Heart left ventricle (tissue), 13 donors: ENCODE measurements around the gene CEMIP2.

Source experiments
- CTCF ChIP-seq, 12 donors: fragments of 200-600 bp; sonication (generic) in 4 of 12; IDR thresholded peaks; one replicate each; pipeline versions ENCODE4 v1.5.0 to v1.8.0; 2018 to 2022; ENCODE audit warnings: antibody characterized with exemption in 12 of 12, mild to moderate bottlenecking in 5 of 12
- POLR2A ChIP-seq, 2 donors: fragments of 450-650 bp; IDR thresholded peaks; one replicate each; pipeline ENCODE4 v1.6.1; 2017; ENCODE audit warnings: antibody characterized with exemption in 2 of 2, mild to moderate bottlenecking in 2 of 2, moderate library complexity in 2 of 2
- donor health status: ischemic (EF 13 %, LVEDD 7.1; RV severe dilation, severe dysfunction).
- donor health status: DM: no; HTN: yes; CAD: no.
- donor health status: DM: no; HTN: no; CAD: no.
- donor health status: ischemic (EF 25% LVEDD 6.9; RV normal size, moderate dysfunction).
- donor health status: ischemic (EF 25% LVEDD 5.7; RV mildly dilated, moderate dysfunction).
- donor health status: ischemic (EF 35%, LVEDD 5.7; RV mildly dilated, moderate dysfunction).
- donor health status: nonischemic (EF 11% LVEDD 7.7; RV severe dilation, severe dysfunction).
- donor health status: DM: yes; HTN: yes; CAD: no.
- donor health status: PGD.
- donor health status: ischemic (EF 29% LVEDD 5.4; RV normal size, mild dysfunction).
- donor health status: nonischemic (EF 23%, LVEDD 6.1; RV moderate dilation, normal function).

GRCh38 chr9:71638627-71639026 lies 129.7 kb downstream of the CEMIP2 start:
- TF ChIP-seq POLR2A (IDR thresholded peaks at IDR 0.05) (no peak), CTCF (IDR thresholded peaks at IDR 0.05) (no peak)
